NCI-H345 (cell line): Measurements from ENCODE around the gene NEK2.
"Not testable (repeated sequence)": the region's sequence is repeated elsewhere in the genome, so short reads cannot be mapped to it uniquely, and the experiment has no call there.

Experiments used
- DNase-seq: peaks from one replicate; lab custom pipeline; 2025; lab: John Stamatoyannopoulos, UW

The NEK2 gene

DNA sequence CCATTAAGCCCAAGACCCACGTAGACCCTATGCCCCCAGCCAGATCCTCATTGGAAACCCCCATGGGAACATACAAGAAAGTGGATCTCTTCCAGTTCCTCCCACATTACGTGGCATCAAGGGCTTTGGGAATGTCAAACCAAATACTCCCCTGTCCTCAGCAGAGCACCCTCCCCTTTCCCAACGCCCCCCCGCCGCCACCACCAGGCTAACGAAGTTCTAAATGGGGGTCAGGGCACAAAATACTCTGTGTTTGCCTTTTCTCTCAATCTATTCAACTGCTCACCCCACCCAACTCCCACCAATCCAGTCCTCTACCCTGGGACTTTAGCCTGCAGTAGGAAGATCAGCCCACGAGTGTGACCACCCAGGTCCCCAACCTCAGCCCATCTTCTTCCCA lies 24.5 kb downstream of the NEK2 start:
- no peak for DNase-seq

DNA sequence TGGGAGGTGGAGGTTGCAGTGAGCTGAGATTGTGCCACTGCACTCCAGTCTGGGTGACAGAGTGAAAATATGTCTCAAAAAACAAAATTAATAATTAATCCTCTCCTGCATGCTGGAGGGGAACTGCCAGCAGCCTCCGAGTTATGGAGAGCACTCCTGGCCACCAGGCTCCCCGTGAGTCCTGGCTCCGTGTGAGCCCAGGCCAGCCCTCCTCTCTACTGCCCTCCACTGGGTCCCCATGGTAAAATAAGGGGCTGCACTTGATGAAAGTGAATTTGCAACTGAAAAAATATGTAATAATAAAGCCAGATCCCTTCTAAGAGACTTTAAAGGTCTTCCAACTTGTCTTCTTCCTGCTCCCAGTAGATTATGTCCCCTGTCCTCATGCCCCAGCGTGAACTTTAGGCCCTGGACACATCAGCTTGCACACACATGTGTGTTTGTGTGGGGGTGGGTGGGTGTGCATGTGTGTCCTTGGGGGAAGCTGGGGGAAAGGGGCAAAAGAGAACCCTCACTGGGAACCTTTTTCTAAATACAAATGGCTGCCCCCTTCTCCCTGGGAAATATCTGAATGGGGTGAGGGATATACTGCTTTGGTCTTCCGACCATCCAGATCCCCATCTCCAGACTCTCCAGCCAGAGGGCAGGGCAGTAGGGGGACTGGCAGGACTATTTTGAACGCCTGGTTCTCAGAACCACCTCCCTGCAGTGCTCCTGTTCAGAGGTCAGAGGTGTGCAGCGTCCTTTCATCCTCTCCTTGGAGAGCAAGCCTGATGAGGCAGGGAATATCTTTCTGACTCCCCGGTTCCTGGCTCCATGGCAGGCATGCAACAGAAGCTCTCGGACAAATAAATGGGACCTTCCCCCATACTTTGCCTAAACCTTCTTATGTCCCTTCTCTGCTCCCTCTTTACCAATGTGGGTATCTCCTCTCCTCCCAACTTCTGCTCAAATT lies 26.2 kb downstream of the NEK2 start:
- DNase-seq, result no peak

DNA sequence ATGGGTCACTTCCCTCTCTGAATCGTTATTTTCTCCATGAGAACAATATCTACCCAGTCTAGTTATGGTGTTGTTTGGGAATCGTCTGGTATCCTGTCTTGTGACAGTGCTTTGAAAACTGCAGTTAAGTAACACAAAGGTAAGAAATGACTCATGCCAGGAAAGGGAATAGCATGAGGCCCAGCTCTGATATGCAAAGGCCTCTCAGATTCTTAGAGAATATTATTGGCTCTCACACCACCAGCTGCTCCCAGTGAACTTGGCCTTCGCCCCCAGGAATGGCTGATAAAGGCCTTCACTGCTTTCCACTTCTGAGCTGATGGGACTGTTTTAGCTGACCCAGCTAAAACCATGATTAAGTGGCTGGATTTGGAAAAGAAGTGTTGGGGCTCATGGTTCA lies 27.1 kb downstream of the NEK2 start:
- DNase-seq, result no peak

DNA sequence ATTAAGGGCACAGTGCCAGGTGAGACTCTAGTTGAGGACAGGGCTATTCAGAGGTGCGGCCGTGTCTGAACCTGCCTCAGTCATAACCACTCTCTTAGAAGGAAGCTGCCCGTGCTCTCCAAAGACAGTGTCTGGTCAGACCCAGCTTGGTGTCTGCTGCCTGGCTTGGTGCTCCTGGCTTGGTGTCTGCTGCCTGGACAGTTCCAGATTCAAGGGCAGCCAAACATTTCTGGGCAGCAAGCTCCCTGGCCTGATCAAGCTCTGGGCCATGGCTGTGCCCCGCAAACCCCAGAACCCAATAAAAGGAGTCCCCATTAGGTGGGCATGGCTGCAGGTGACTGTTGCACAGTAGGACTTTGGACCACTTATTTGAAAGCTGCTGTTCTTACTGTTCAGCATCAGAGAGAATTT lies 27.7 kb downstream of the NEK2 start:
- no peak for DNase-seq

GRCh38 chr1:211646566-211646965 lies 28.9 kb downstream of the NEK2 start:
- no peak for DNase-seq

DNA sequence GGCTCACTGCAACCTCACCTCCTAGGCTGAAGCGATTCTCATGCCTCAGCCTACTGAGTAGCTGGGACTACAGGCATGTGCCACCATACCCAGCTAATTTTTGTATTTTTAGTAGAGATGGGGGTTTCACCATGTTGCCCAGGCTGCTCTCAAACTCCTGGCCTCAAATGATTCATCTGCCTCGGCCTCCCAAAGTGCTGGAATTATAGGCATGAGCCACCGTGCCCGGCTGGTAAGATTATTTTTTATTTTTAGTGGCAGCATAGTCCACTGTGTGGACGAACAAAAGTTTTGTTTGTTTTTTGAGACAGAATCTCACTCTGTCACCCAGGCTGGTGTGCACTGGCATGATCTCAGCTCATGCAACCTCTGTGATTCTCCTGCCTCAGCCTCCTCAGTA lies 29.8 kb downstream of the NEK2 start:
- DNase-seq, result not testable (repeated sequence)

- no peak for DNase-seq
Observed at GRCh38 chr1:211644653-211645052, 30.8 kb downstream of the NEK2 start.

DNA sequence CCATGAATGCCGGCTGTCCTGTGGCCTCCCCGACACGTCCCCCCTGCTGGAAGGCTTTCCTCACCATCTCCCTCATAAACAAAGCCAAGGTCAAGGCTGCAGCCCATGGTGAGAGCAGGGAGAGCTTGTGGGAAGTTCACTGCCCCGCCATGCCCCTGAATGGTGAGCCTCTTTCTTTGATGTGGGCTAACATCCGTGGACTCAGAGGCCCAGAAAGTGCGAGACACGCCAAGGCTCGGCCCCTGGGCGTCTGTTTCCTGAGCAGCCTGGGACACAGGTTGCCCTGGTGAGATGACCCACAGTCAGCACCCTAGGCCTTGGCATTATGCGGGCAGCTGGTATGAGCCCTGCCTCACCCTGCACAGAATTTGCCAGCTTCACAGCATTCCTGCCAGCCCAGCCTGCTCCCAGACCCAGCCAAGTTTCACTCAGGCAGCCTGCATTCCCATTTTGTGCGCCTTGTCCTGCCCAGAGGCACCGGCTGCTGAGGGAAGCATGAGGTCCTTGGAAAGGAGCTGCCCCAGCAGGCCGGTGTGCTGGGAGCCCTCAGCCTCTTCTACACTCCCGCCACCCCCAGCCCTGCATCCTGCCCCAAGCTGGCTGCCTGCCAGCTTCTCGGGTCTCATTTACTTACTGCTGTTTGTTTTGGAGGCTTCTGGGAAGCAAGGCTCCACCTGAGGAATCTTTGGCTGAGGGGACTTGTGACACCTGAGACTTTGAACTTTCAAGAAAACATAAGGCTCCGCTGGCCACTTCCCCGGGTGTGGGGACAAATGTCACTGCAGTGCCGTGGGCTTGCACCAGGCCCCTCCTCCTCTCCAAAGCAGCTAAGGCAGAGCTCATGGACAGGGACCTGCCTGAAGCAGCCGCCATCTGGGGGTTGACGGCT lies 31.9 kb downstream of the NEK2 start:
- DNase-seq, result peak; percentile 73

DNA sequence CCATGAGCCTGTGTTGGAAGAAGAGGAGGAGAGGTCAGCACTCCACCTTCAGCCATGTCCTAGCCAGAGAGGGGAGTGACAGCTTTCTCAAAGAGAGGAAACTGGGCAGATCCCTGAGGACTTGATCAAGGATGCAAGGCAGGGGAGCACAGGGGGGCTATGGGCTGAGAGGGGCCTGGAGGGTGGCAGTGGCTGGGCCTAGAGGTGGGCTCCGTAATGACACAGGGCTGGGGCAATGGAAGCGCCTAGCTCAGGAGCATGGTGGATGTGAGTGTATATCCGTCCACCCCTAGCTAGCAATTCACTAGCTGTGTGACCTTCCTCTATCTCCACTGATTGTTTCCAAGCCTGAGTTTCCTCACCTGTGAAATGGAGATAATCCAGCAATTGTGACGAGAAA lies 32.6 kb downstream of the NEK2 start:
- DNase-seq, result no peak

DNA sequence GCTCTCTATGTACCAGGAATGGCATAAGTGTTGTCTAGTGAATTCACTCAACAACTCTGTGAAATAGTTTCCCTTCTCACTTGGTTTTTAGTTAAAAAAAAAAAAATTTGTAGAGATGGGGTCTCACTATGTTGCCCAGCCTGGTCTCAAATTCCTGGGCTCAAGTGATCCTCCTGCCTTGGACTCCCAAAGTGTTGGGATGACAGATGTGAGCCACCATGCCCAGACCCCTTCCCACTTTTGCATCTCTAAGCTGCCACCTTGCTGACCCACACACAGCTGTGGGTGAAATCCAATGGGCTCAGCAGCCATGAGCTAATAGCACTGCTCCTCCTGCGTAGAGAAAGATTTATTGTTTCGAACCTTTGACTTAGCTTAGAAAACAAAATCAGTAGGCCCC lies 33.5 kb downstream of the NEK2 start:
- no peak for DNase-seq

GRCh38 chr1:211641044-211641800 lies 34.2 kb downstream of the NEK2 start:
- no peak for DNase-seq

GRCh38 chr1:211640301-211640630 lies 35.2 kb downstream of the NEK2 start:
- no peak for DNase-seq

DNA sequence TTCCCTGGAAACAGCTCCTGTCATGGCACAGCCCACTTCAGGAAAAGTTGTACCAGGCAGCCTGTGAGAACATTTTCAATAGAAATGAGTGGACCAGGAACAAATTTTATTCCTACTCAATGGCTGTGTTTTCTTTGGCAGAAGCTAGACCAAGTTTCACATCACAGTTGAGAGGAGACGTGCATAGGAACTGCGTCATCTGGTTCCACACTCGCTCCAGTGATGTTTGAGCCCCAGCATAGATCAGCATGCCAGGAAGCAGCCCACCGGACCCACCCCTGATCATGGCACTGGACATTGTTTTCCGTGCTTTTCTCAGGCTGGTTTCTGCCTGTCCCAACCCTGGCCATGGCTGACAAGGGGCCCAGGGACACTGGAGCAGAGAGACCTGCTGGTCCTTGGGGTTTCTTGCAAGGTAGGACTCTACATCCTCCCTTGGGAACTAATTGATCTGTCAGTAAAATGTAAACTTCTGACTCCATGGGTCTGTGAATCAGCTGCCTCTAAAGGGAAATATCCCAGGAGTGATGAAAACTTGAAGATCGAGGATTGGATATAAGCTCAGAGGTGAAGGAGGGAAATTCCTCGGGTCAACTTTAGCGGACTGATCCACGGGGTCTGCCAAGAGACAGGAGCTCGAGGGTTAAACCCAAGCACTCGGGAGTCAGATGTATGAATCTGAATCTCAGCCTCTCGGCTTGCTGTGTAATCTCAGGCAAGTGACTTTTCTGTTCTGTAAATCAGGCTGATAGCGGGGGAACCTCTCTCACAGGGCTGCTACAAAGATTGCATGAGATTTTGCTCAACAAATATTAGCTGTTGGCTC lies 35.7 kb downstream of the NEK2 start:
- no peak for DNase-seq

- no peak for DNase-seq
Observed at GRCh38 chr1:211638689-211639101, 36.7 kb downstream of the NEK2 start.

- DNase-seq, result no peak
Observed at GRCh38 chr1:211638246-211638645, 37.2 kb downstream of the NEK2 start.

- no peak for DNase-seq
Observed at GRCh38 chr1:211637066-211637465, 38.4 kb downstream of the NEK2 start.

- not testable (repeated sequence) for DNase-seq
Observed at GRCh38 chr1:211636575-211637029, 38.8 kb downstream of the NEK2 start.

DNA sequence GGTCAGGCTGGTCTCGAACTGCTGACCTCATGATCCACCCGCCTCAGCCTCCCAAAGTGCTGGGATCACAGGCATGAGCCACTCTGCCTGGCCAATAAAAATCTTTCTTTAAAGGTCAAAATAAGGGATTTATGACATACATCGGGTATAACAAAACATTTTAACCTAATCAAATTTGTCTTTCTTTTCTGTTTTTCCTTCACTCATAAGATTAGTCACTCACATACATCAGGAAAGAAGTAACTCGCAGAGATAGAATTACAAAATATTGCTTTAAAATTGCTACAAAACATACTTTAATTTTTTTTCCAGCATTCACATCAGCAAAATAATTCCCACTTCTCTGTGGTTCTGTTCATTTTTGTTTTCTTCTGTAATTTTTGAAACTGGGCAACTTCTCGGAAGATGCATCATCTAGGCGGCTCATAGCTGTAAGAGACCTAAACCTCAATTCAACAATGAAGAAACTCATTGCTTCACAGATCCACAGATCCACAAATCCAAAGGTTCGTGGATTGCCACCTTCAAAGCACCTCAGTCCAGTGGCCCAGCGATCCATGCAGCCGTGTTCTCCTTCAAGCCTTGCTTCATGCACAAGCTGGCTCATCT lies 39.7 kb downstream of the NEK2 start:
- no peak for DNase-seq

DNA sequence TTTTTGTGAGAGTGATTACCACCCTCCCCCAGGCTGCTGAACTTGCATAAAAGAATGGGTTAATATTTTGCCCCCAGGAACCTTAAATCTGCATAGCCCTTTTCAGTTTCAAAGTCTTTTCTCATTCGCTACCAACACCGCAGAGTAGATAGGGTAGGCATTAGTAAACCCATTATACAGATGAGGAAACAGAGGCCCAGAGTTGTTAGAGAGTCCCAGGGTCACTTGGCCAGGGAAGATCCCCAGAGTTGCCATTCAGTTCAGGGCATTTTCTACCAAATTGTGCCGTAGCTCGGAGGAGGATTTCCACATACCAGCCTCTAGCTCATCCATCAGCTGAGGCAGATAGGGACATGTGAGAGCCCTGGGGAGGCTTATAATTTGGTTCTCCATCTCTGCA lies 40.5 kb downstream of the NEK2 start:
- DNase-seq, result no peak

GRCh38 chr1:211634461-211634860 lies 41.0 kb downstream of the NEK2 start:
- no peak for DNase-seq

DNA sequence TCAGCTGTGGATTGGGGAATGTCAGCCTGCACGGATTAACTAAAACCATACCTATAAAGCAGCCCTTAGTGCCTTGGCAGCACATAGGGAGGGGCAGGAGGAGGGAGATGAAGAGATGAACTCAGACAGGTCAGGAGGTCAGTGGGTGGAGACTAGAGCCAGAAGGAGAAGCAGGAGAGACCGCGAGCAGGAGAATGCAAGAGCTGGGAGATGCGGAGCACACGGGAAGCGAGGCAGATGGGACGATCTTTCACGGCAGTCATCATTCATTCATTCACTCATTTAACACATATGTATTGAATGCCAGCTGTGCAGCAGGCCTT lies 41.9 kb downstream of the NEK2 start:
- DNase-seq, result no peak
